ENCODE results near the gene TLX1.

DNA sequence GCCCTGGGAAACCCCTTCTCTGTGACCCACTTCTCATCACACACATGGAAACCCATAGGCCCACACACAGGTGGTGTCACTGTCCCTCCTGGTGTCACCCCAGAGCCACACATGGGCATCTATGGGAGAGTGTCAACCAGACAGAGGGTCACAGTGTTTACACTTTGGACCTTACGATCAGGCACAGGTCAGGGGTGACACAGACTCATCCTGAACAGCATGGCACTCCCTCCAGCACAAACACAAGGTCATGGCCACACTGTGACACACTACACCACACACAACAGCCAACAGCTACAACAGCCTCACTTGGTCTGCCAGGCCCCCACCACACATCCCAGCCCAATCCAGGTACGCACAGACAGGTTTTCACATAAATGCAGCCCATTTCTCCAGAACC lies 6.2 kb downstream of the TLX1 start:
- TF ChIP-seq, protein P1, sequence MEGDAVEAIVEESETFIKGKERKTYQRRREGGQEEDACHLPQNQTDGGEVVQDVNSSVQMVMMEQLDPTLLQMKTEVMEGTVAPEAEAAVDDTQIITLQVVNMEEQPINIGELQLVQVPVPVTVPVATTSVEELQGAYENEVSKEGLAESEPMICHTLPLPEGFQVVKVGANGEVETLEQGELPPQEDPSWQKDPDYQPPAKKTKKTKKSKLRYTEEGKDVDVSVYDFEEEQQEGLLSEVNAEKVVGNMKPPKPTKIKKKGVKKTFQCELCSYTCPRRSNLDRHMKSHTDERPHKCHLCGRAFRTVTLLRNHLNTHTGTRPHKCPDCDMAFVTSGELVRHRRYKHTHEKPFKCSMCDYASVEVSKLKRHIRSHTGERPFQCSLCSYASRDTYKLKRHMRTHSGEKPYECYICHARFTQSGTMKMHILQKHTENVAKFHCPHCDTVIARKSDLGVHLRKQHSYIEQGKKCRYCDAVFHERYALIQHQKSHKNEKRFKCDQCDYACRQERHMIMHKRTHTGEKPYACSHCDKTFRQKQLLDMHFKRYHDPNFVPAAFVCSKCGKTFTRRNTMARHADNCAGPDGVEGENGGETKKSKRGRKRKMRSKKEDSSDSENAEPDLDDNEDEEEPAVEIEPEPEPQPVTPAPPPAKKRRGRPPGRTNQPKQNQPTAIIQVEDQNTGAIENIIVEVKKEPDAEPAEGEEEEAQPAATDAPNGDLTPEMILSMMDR (IDR thresholded peaks at IDR 0.05): no peak
- TF ChIP-seq POLR2A (IDR thresholded peaks at IDR 0.05): no peak

Measured in esophagus squamous epithelium (tissue), 4 donors.